B cell (primary cell): Measurements from ENCODE around the gene OR10AG1.

Experiments
- CTCF ChIP-seq: fragments of 200-600 bp; IDR thresholded peaks from one replicate; pipeline ENCODE4 v1.8.0; 2022; ENCODE audit warnings: antibody characterized with exemption, mild to moderate bottlenecking
- EZH2 ChIP-seq: IDR thresholded peaks from 2 replicates; pipeline ENCODE4 v1.6.1; 2012; ENCODE audit warnings: borderline replicate concordance, low read depth, mild to moderate bottlenecking, moderate library complexity, low read length; ENCODE audit not compliant: insufficient read depth, poor library complexity, severe bottlenecking

- TF ChIP-seq EZH2 (no peak), CTCF (no peak)
These were observed 49.2 kb downstream of the OR10AG1 start for GRCh38 chr11:55920537-55920936.
